BJ (cell line): Measurements from ENCODE around the gene ERBB2. TPM values are rescaled to one million over a fixed set of nuclear protein-coding genes. Genes with fewer than 3 reads are reported as not detected.

Experiments
- CTCF ChIA-PET: fragments of 350-600 bp; formaldehyde crosslinking; extraction: SDS; loops from one replicate; lab custom pipeline; 2021; ENCODE audit warnings: antibody characterized with exemption, inconsistent platforms; lab: Yijun Ruan, JAX
- POLR2A ChIA-PET: fragments of 300-600 bp; sonication (Branson Sonifier 250); formaldehyde crosslinking; extraction: SDS; loops from one replicate; lab custom pipeline; 2021; ENCODE audit warnings: antibody characterized with exemption; lab: Charles Lee
- DNase-seq: peaks from one replicate; pipeline ENCODE4 v3.0.0-alpha.2; 2011; ENCODE audit warnings: low read depth
- H3K27me3 ChIP-seq: 2 replicates; pipeline ENCODE4 v1.6.0; 2011; ENCODE audit warnings: low read length; ENCODE audit not compliant: control insufficient read depth, insufficient read depth
- H3K36me3 ChIP-seq: 2 replicates; pipeline ENCODE4 v1.5.1; 2011; ENCODE audit warnings: low read length; ENCODE audit not compliant: control insufficient read depth, insufficient read depth
- H3K4me3 ChIP-seq: 2 replicates; pipeline ENCODE4 v1.5.1; 2011; ENCODE audit warnings: low read depth, mild to moderate bottlenecking, control low read depth, low read length
- CTCF ChIP-seq: IDR thresholded peaks from 2 replicates; pipeline ENCODE4 v1.5.1; 2011; ENCODE audit warnings: low read depth, mild to moderate bottlenecking, control low read depth, inconsistent platforms, low read length, moderate library complexity; ENCODE audit not compliant: insufficient read depth
- polyA minus RNA-seq: library from RNA; depleted of rRNA, polyadenylated mRNA; stranded (reverse); fragments of >200 nt; gene quantifications from 2 replicates; pipeline ENCODE4 v1.2.3, GENCODE V29; 2011; rRNA and poly(A)+ RNA removed
- polyA plus RNA-seq: library from polyadenylated mRNA; depleted of rRNA; stranded (reverse); fragments of >200 nt; gene quantifications from 2 replicates; pipeline ENCODE4 v1.2.3, GENCODE V29; 2011; rRNA removed

Gene ERBB2
- 22.8 and 35.4 TPM in 2 replicates for polyA plus RNA-seq
- 59.3 and 76.4 TPM in 2 replicates for polyA minus RNA-seq

DNA sequence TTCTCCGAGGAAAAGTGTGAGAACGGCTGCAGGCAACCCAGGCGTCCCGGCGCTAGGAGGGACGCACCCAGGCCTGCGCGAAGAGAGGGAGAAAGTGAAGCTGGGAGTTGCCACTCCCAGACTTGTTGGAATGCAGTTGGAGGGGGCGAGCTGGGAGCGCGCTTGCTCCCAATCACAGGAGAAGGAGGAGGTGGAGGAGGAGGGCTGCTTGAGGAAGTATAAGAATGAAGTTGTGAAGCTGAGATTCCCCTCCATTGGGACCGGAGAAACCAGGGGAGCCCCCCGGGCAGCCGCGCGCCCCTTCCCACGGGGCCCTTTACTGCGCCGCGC lies at the start of gene ERBB2:
Gene ERBB2 (plus strand): TSS at position 247 of the 330 bp plus-strand sequence. CDS start 175 bp downstream, outside the sequence.
- ChIA-PET POLR2A (interaction anchor here (1.7 kb wide), 1 partner anchor 12 kb away, joined by 16 read pairs; the partner anchor contains the start of gene PGAP3), CTCF (interaction anchor here (1.0 to 3.2 kb wide), 10 partner anchors 11 to 77 kb away, joined by 3 to 18 read pairs (median 5); partner anchors contain the start of genes MIEN1 and PGAP3)
- TF ChIP-seq CTCF = no peak
- Histone ChIP-seq H3K4me3 (peak within 1 kb of the TSS; percentile 84), H3K27me3 (no peaks in the 10 kb centered on the region), H3K36me3 (no peaks in the 10 kb centered on the region; the same call in 1 of the 2 replicates)
- DNase-seq = peak; percentile 33

GRCh38 chr17:39650121-39650579 lies 49.7 kb upstream of the ERBB2 start:
- POLR2A ChIA-PET = no interaction called here
- H3K4me3 ChIP-seq = no peak overlapping the region
- no peaks in the 10 kb centered on the region for H3K27me3 ChIP-seq
- no peak for DNase-seq
- CTCF ChIA-PET = interaction anchor here (1.5 to 2.1 kb wide), 2 partner anchors 15 to 80 kb away, joined by 3 to 8 read pairs; partner anchors contain the start of gene MIEN1
- no peak for TF ChIP-seq CTCF
- H3K36me3 ChIP-seq = peaks cover 4% of the 10 kb centered on the region; the same call in 1 of the 2 replicates

GRCh38 chr17:39651923-39652586 lies 47.8 kb upstream of the ERBB2 start:
- TF ChIP-seq CTCF = no peak
- no peak for DNase-seq
- H3K27me3 ChIP-seq = no peaks in the 10 kb centered on the region
- CTCF ChIA-PET = interaction anchor here (0.7 to 5.8 kb wide), 11 partner anchors 10 to 31 kb away, joined by 3 to 59 read pairs (median 8); partner anchors contain the start of genes PNMT and TCAP
- peaks cover 8% of the 10 kb centered on the region for H3K36me3 ChIP-seq
- no peak overlapping the region for H3K4me3 ChIP-seq
- POLR2A ChIA-PET = no interaction called here

DNA sequence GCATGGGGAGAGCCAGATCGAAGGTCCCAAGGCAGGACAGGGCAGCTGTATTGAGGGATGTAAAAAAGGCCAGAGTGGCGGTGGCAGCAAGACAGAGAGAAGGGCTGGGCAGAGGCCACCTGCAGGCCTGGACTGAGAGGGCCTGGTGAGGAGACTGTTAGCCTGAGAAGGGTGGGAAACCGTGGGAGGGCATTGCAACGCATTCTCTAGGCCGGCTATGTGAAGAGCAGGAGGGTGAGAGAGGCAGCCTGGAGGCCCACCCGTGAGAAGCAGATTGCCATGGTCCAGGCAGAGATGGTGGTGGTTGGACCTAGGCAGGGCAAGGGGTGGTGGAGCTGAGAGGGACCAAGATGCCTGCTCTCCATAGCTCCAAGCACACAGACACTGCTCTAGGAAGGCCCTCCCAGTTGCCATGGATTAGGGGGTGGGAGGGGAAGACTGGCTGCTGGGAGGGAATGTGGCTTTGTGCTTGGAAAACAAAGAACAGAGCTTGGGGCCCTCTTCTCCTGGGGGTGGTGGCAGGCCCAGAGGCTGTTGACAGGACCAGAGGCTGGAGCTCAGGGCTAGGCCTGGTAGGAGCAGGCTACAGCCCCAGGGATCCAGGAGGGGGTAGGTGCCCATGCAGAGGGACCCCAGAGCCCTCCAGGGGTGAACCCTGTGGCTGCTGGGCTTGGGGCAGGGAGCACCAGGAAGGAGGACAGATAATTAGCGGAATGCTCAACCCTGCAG lies 47.1 kb upstream of the ERBB2 start:
- no peaks in the 10 kb centered on the region for H3K27me3 ChIP-seq
- H3K4me3 ChIP-seq = no peak overlapping the region
- no peak for DNase-seq
- peaks cover 8% of the 10 kb centered on the region for H3K36me3 ChIP-seq
- POLR2A ChIA-PET = no interaction called here
- TF ChIP-seq CTCF = no peak
- CTCF ChIA-PET = interaction anchor here (1.0 to 5.8 kb wide), 11 partner anchors 9 to 100 kb away, joined by 3 to 59 read pairs (median 7); partner anchors contain the start of genes PNMT and TCAP

GRCh38 chr17:39653316-39653661 lies 46.6 kb upstream of the ERBB2 start:
- Histone ChIP-seq H3K36me3 (peaks cover 8% of the 10 kb centered on the region), H3K4me3 (no peak overlapping the region), H3K27me3 (no peaks in the 10 kb centered on the region)
- no peak for TF ChIP-seq CTCF
- no peak for DNase-seq
- CTCF ChIA-PET = interaction anchor here (0.9 to 5.8 kb wide), 14 partner anchors 8 to 99 kb away, joined by 3 to 59 read pairs (median 8); partner anchors contain the start of genes ERBB2, PNMT and TCAP
- POLR2A ChIA-PET = interaction anchor here (0.7 kb wide), 1 partner anchor 208 kb away, joined by 3 read pairs; no protein-coding TSS in a partner anchor
